ENCODE data around the gene AGMAT. TPM values are rescaled to one million over a fixed set of nuclear protein-coding genes. Genes with fewer than 3 reads are reported as not detected.

AGMAT gene
- total and polyA plus RNA-seq, 9 of the 15 experiments (the other 6 are each of a cell fraction or from before 2014, with no cell fraction given): not detected

- TF ChIP-seq ZNF609 (CRISPR knock-in tag; IDR thresholded peaks at IDR 0.05; ENCODE audit: borderline replicate concordance): peak; percentile 90; the same call in 1 of the 2 replicates
- peak; percentile 44; the same call in 1 of the 2 replicates for TF ChIP-seq CBFB (CRISPR knock-in tag; IDR thresholded peaks at IDR 0.05)
- TF ChIP-seq CUX1 (CRISPR knock-in tag; IDR thresholded peaks at IDR 0.05): no peak
- peak; percentile 22; the same call in 1 of the 2 replicates for TF ChIP-seq ELF4 (CRISPR knock-in tag; IDR thresholded peaks at IDR 0.05)
- TF ChIP-seq FOXA1 (IDR thresholded peaks at IDR 0.05; ENCODE audit: borderline replicate concordance): no peak
- TF ChIP-seq RBFOX2 (IDR thresholded peaks at IDR 0.05; ENCODE audit: low read depth, low read length): peak; percentile 97
- TF ChIP-seq THAP7 (CRISPR knock-in tag; IDR thresholded peaks at IDR 0.05): no peak
- TF ChIP-seq ZNF655 (CRISPR knock-in tag; IDR thresholded peaks at IDR 0.05): no peak
- TF ChIP-seq IRF9 (tag; IDR thresholded peaks at IDR 0.05): no peak
- TF ChIP-seq SREBF2 (CRISPR knock-in tag; IDR thresholded peaks at IDR 0.05): no peak
- no peak for TF ChIP-seq TCF15 (CRISPR knock-in tag; IDR thresholded peaks at IDR 0.05)
- no peak for TF ChIP-seq ZNF282 (CRISPR knock-in tag; IDR thresholded peaks at IDR 0.05)
These were observed 58.1 kb downstream of the AGMAT start, which contains the start of gene DNAJC16 (continued) for GRCh38 chr1:15526490-15527339.

All from K562 (cell line).